ENCODE results near the gene CD247.

GRCh38 chr1:167566766-167567165 lies 48.4 kb upstream of the CD247 start:
- TF ChIP-seq PTBP1 (IDR thresholded peaks at IDR 0.05; ENCODE audit: low read depth, low read length) (no peak), CEBPG (CRISPR knock-in tag; IDR thresholded peaks at IDR 0.05) (no peak), CEBPG (tag; conservative IDR thresholded peaks at IDR 0.05 in 1 of 2, IDR thresholded peaks at IDR 0.05 in 1 of 2) (no peak), CREM (IDR thresholded peaks at IDR 0.05; ENCODE audit: low read depth) (no peak), ZKSCAN1 (IDR thresholded peaks at IDR 0.05; ENCODE audit: low read depth, low read length) (no peak), ZNF408 (CRISPR knock-in tag; IDR thresholded peaks at IDR 0.05; ENCODE audit: low read depth) (no peak), HNRNPL (IDR thresholded peaks at IDR 0.05; ENCODE audit: low read depth, low read length) (no peak), NKRF (IDR thresholded peaks at IDR 0.05; ENCODE audit: borderline replicate concordance) (no peak), CTCF (IDR thresholded peaks at IDR 0.05 in 2 of 3, conservative IDR thresholded peaks at IDR 0.05 in 1 of 3; ENCODE audit: insufficient read depth in 2 of 3, low read depth in 1 of 3, low read length in 3 of 3) (no peak), RREB1 (CRISPR knock-in tag; IDR thresholded peaks at IDR 0.05) (no peak), TAF1 (IDR thresholded peaks at IDR 0.05; ENCODE audit: control insufficient read depth, extremely low read depth, insufficient read depth, low read length, severe bottlenecking) (no peak), KDM4B (IDR thresholded peaks at IDR 0.05; ENCODE audit: borderline replicate concordance in 2 of 2, low read depth in 1 of 2) (no peak), THAP7 (CRISPR knock-in tag; IDR thresholded peaks at IDR 0.05) (no peak), ZNF561 (CRISPR knock-in tag; conservative IDR thresholded peaks at IDR 0.05) (no peak)
